HTR-8/SVneo (cell line): ENCODE data around the gene C13orf46.

Source experiments
- DNase-seq: peaks from one replicate; pipeline ENCODE4 v3.0.0; 2011; ENCODE audit warnings: low spot score, mixed read lengths; ENCODE audit not compliant: insufficient read length
- FAIRE-seq: peaks from 2 replicates; lab custom pipeline; 2011; peaks lifted over from hg19 to GRCh38; lab: Jason Lieb, UNC

Gene C13orf46

GRCh38 chr13:113974304-113975281 lies 717 bp upstream of the C13orf46 start:
- FAIRE-seq: no peak
- DNase-seq: no peak

GRCh38 chr13:113972451-113973217 lies 1.2 kb downstream of the C13orf46 start:
- DNase-seq (no peak), FAIRE-seq (no peak)

DNA sequence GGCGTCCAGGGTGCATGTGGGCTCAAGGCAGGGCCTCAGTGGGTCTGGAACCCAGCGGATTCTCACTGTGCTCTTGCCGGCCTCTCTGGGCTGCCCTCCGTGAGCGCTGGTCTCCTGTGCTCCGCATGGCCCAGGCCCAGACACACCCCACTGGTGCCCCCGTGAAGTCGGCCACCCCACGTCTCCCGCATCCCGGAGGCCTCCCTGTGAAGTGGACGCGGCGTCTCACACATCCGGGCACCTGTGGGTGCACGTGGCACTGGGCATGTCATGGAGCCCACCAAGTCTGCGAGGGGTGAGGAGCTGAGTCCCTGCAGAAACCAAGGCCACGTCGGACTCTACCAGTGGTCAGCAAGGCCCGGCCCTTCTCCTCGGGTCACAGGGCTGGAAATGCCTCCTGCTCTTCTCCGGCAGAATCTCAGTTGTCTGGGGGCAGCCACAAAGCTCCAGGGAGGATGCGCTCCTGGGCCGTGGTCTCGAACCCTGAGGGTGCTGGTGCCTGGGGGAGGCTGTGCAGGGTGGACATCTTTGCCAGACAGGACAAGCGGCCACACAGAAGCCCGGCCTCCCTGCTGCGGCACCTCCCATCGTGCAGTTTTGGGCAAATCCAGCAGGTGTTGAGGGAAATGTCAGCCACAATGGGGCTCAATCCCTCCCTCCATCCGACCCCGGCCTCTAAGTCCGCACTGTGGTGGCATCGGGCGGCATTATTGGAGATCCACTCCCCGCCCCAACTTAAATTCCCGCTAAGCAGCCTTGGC lies 2.2 kb downstream of the C13orf46 start:
- no peak for FAIRE-seq
- no peak for DNase-seq

DNA sequence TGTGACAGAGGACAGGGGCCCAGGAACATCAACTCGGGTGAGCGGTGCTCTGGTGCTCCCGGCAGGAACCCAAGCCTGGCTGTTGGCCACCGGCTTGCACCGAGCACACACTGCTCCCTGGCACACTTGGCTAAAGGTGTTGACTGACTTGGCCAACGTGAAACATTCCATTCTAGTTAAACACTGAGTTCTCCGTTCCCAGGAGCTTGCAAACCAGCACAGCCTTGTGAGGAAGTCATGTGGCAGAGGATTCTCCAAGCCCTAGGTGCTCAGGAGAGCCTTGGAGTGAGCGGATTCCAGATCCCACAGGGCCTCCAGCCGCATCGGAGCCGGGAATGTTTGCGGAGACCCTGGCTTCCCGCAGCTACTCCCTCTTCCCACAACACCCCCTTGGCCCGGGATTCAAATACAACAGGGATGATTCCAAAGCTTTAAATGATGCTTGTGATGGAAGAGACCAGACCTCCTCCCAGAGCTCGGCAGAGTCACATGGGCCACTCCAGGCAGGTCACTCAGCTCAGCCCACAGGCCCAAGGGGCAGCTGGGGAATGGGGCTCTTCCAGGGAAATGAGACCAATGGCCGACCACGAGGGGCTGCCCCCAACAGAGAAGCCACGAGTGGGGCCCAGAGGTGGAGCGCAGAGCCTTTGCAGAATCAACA lies 2.9 kb downstream of the C13orf46 start:
- no peak for DNase-seq
- FAIRE-seq: no peak

DNA sequence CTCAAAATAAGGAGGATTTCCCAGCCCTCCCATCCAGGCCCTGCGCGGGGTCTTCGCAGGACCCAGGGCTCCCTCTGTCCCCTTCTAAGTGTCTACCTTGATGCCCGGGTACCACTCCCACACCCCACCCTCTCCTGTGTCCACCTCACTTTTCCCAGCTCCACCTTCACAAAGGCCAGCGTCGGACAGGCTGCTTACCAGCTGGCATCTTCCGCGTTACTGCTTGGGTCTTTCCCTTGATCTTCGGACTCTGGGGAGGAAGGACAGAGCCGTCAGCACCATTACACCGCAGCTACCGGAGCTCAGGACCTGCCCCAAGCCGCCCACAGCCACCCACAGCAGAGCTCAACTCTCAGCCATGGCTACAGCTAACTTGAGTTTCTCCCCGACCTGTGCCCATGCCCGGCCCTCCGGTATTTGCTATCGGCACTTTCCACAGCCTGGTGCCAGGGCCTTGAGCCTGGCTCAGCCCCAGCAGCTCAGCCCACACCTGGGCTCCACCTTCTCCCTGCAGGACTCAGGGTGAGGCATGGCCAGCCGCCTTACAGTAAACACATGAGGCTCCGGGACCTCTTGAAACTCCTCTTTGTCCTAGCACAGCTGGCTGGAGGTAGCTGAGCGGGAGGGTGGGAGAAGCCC lies 3.8 kb downstream of the C13orf46 start:
- no peak for DNase-seq
- no peak for FAIRE-seq

GRCh38 chr13:113969311-113969972 lies 4.4 kb downstream of the C13orf46 start:
- DNase-seq: no peak
- no peak for FAIRE-seq

DNA sequence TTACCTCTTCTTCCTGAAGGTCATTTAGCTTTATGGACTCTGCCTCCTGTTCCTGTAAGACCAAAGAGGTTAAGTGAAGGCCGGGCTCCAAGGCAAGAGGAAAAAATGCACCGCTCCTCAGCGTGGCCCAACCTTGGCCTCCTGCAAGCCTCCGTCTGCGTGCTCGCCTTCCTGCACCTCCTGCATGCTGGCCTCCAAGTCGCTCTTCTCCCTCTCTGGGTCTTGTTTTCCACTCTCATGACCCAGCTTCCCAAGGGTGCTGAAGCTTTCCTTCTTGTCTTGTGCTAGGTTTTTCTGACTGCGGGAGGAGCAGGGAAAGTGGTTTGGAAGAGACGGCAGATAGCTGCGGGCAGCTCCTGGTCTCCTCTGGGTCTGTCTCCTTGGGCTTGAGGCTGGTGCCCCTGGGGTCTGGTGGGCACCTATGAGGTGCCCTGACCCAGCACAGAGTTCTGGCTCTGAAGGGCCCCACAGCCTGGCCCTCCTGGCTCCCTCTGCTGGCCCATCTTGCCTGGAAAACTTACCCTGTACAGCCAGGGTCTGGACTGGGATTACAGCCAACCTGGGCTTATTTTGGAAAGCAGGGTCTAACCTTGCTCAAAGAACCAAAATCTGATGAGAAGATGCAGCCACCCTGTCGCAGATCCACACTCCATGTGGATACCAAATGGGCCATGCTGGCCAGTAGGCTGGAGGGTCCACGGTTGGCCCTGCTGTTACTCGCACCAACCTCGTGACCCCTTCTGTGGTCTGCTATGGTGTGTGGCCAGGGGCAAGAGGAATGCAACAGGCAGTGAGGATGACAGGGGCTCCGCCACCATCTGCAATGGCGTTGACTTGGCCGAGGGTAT lies 5.2 kb downstream of the C13orf46 start:
- DNase-seq: no peak
- no peak for FAIRE-seq

- DNase-seq (no peak), FAIRE-seq (no peak)
Measured at GRCh38 chr13:113967729-113968462, 6.0 kb downstream of the C13orf46 start.

- FAIRE-seq (no peak), DNase-seq (no peak)
Measured at GRCh38 chr13:113967206-113967720, 6.6 kb downstream of the C13orf46 start.

DNA sequence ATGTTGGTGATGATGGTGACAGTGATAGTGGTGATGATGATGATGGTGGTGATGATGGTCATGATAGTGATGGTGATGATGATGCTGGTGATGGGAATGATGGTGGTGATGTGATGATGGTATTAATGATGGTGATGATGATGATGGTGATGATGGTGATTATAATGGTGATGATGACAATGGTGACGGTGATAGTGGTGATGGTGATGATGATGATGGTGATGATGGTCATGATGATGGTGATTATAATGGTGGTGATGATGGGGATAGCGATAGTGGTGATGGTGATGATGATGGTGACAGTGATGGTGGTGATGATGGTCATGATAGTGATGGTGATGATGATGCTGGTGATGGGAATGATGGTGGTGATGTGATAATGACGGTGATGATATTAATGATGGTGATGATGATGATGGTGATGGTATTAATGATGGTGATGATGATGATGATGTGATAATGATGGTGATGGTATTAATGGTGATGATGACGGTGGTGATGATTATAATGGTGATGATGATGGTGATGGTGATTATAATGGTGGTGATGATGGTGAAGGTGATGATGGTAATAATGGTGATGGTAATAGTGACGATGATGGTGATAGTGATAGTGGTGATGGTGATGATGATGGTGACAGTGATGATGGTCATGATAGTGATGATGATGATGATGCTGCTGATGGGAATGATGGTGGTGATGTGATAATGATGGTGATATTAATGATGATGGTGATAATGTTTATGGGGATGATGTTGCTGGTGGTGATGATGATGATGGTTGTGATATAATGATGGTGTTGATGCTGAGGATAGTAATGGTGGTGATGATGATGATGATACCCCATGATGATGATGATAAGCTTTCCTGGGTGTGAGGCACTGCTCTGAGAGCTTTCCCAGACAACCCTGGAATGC lies 7.7 kb downstream of the C13orf46 start:
- no peak for FAIRE-seq
- DNase-seq: no peak

GRCh38 chr13:113965383-113965874 lies 8.4 kb downstream of the C13orf46 start:
- FAIRE-seq (no peak), DNase-seq (no peak)

DNA sequence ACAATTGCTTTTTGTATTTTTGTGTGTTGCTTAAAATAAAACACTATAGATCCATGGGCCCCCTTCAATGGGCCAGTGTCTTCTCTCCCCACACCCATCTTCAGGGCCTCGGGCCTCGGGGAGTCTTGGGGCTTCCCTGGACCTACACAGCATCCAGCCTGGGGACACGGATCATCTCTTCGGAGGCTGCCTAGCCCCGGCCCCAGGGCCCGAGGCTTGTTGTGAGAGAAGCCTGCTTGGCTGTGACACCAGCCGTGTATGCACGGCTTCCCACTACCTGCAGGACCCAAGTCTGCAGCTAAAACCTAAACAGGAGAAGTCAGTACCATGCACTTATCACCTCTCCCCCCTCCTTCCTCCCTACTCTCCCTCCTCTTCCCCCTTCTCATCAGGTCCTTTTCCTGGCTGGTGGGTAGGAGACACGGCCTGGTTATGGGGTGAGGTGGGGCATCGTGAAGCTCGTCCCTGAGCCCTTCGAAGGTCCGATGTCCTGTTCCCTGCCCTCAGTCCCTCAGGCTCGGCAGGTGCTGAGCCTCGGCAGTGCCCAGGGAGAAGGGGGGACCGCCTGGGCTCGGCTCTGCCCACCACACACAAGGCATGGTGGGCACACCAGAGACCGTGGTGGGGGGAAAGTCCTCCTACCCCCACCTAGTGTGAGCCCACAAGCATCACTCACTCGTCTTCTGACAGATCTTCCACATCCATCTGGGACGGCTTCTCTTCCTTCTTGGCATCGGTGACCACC lies 9.5 kb downstream of the C13orf46 start:
- DNase-seq (no peak), FAIRE-seq (no peak)

DNA sequence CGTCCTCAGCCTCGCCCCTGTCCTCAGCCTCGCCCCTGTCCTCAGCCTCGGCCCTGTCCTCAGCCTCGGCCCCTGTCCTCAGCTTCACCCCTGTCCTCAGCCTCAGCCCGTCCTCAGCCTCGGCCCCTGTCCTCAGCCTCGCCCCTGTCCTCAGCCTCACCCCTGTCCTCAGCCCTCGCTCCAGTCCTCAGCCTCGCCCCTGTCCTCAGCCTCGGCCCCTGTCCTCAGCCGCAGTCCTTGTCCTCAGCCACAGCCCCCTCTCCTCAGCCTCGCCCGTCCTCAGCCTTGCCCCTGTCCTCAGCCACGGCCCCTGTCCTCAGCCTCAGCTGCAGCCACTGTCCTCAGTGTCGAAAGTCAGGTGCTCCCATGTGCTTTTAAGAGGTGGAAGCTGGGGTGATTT lies 10.5 kb downstream of the C13orf46 start:
- no peak for DNase-seq
- FAIRE-seq: no peak

- FAIRE-seq (no peak), DNase-seq (no peak)
Measured at GRCh38 chr13:113962975-113963374, 10.9 kb downstream of the C13orf46 start.

DNA sequence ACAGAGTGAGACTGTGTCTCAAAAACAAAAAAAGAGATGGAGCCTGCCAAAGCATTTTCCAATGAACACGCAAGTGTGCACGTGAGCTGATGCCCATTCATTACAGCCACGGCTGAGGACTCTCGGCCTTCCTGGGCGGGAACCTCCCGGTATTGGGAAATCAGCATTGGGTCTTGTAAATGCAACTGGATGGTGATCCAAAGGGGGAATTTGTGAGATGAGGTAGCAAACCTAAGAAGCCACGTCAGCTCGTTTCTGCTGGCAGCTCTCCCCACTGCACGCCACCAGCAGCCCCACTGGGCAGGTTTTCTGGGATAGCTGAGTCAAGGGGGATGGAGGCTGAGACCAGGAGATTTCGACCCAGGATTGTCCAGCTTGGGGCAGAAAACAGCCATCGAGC lies 11.5 kb downstream of the C13orf46 start:
- no peak for DNase-seq
- FAIRE-seq: no peak
